ENCODE measurements around the gene FBRS.
"Not testable (repeated sequence)": the region's sequence is repeated elsewhere in the genome, so short reads cannot be mapped to it uniquely, and the experiment has no call there.

Gene FBRS

DNA sequence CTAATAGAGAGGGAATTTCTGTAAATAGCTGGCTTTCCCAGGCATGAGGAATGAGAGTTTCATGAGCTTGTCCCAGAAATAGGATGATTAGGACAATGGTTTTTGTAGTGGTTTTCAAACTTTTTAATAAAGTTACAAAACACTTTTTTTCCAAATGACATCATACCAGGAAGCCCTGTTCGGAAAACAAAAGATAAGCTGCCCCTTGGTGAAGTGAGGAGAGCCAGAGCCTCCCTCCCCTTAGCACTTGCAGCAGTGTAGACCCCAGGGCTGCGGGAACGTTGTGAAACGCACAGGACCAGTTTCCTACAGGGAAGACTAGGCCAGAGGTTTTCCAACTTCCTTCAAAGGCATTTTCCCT is 7.6 kb downstream of the FBRS start:
- no peak for DNase-seq

DNA sequence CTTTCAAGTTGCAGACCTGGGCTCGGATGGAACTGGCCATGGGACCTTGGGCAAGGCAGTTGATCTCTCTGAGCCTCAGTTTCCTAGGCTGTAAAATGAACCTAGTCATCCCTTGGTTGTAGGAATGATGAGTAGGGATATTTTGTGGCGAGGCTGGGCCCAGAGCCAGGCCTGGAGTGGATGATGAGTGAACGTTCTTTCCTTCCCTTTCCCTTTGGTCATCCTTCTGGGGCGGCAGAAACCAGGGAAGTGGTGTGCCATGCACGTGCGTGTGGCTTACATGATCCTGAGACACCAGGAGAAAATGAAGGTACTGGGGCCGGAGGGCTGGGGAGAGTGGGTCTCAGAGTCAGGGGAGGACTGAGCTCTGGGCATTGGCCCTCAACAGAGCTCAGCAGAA is 8.4 kb downstream of the FBRS start:
- DNase-seq: no peak

DNA sequence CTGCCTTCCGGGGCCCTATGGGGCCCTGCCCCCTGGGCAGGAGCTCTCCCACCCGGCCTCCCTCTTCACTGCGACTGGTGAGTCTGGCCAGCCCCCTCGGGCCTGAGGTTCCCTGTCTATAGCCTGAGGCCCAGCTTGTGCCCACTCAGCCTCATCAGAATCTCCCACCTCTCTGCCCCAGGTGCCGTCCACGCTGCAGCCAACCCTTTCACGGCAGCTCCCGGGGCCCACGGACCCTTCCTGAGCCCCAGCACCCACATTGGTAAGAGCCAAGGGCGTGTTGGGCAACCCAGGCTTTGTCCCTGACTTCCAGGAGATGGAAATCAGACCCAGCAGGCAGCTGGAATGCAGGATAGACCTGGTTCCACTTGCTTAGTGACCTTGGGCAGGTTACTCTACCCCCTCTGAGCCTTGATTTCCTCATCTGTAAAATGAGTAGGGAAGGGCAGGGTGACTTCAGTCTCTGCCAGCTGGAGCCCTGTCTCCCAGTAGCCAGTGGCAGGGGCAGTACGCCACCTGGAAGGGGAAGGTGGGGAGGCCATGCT is 9.2 kb downstream of the FBRS start:
- no peak for DNase-seq

DNA sequence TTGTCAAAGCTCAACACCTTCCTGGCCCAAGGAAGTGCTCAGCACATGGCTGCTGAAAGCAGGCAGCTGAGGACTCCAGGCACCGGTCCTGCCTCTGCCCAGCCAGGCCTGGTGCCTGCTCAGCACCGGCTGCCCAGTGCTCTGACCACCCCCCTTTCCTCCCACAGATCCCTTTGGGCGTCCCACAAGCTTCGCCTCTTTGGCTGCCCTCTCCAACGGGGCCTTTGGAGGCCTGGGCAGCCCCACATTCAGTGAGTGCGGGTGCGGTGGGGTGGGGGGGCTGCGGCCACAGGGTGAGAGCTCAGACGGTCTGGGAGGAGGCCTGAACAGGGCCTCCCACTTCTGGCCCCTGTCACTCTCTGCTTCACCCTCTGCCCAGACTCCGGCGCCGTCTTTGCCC is 10.2 kb downstream of the FBRS start:
- no peak for DNase-seq

DNA sequence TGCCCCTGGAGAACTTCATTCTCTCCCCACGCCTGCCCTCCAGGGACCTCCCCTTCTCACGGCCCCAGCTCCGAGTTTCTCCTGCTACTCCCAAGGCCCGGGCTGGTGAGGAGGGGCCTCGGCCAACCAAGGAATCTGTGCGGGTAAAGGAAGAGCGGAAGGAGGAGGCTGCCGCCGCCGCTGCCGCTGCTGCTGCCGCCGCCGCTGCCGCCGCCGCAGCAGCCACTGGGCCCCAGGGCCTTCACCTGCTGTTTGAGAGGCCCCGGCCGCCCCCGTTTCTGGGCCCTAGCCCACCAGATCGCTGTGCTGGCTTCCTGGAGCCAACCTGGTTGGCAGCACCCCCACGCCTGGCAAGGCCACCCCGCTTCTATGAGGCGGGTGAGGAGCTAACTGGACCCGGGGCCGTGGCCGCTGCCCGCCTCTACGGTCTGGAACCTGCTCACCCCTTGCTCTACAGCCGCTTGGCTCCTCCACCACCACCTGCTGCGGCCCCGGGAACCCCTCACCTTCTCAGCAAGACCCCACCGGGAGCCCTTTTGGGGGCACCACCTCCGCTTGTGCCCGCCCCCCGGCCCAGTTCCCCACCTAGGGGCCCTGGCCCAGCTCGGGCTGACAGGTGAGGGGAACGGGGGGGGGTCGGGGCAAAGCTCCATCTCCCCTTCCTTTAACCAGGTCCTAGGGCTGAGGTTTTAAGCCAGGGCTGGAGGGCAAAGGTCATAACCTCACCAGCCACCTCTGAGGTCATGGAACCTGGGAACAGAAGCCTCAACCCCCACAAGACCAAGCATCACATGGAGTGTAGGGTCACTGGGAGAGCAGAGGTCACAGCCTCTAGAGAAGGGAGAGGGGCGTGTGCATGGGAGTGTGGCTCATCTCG is 11.0 kb downstream of the FBRS start:
- DNase-seq: no peak

DNA sequence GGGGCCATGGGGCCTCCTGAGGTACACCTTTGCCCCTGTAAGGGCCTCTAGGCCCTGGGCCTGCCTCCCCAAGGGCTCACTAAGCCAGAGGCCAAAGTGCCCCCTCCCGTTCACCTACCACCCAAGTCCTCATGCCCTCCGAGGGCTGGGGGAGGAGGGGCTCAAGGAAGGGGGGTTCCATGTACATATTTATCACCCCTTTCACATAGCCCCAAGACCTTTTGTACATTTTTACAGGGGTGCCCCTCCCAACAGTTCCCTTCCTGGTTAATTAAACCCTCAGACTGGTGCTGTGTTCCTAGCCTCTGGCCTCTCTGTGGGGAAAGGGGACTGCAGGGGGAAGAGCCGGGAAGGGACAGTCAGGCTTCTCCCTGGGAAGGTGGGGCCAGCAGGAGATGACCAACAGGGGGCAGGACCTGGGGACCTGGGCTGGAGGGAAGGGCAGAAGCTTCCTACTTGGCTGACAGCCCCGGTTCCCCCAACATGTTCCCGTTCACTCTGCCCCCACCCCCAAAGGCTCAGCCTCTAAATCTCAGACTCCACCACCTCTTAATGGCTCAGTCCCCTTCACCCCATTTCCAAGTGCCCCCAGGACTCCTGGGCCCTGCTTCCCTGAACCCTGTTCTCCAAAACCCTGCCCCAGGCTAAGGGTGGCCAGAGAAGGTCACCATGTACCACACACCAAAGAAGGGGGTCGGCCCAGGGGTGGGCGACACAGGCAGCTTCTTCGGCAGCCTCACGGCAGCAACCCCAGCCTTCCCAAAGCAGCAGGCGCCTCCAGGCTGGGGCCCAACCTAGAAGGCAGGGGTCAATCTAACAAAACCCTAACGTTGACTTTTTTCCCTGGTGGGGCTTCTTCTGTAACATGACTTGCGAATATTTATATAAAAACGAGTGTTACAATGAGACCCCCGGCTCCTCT is 11.9 kb downstream of the FBRS start:
- DNase-seq: no peak

DNA sequence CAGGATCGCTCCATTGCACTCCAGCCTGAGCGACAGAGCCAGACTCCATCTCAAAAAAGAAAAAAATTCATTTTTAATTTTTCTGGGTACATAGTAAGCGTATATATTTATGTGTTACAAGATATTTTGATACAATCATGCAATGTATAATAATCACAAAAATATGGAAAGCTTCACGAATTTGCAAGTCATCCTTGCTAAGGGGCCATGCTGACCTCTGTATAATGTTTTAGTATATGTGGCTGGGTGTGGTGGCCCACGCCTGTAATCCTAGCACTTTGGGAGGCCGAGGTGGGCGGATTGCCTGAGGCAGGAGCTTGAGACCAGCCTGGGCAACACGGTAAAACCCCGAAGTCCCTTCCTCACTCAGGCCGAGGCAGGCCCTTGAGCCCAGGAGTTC is 16.9 kb downstream of the FBRS start:
- DNase-seq: no peak

DNA sequence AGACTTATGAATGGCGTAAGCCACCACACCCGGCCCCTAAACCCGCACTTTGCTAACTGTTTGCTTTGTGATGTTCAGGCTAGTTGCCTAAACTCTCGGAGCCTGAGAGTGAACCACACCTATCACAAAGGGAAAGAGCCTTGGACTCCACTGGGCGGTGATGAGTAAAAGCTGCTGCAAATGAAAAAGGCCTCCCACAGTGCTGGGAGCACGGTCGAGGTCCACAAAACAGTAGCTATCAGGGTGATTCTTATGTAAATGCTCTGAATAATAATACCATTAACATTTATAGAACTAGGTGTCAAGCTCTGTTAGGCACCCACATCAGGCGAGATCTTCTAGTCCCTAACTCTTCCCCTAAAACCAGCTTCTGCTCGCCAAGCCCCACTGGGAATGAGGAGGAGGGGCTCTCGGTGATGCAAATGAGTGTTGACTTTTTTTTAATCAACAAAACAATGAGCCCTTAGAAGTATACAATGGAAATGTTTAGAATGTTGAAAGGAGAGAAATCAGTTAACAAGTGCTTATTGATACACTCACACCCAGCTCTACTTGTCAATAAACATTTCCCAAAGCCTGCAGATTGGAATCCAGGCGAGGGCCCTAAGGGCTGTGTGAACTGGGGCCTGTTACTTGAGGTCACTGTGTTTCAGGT is 19.8 kb downstream of the FBRS start:
- no peak for DNase-seq

DNA sequence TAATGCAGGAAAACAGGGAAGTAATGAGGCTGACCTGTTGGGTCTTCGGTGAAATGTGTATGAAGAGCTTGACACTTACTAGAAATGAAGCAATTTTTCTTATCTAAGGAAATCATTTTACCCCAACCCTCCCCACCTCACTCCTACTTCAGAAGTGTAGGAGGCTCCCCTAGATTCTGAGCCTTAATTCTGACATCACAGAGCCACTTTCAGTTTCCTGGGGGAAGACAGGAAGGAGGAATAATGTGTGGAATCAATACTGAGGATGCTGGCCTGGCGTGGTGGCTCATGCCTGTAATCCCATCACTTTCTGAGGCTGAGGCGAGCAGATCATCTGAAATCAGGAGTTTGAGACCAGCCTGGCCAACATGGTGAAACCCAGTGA is 20.3 kb downstream of the FBRS start:
- no peak for DNase-seq

DNA sequence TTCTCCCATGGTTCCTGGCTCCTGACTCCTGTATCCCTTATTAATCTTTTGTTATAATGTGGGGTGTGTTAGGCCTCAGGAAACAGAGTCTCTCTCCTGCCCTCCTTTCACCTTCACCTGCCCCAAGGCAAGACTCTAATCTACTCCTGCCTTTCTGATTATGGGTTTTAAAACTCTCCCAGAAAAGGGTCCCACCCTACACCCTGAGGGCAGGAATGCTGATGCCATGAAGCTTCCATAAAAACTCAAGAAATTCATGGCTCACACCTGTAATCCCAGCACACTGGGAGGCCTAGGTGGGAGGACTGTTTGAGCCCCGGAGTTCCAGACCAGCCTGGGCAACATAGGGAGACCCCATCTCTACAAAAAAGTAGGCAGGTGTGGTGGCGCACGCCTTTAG is 22.1 kb downstream of the FBRS start:
- no peak for DNase-seq

DNA sequence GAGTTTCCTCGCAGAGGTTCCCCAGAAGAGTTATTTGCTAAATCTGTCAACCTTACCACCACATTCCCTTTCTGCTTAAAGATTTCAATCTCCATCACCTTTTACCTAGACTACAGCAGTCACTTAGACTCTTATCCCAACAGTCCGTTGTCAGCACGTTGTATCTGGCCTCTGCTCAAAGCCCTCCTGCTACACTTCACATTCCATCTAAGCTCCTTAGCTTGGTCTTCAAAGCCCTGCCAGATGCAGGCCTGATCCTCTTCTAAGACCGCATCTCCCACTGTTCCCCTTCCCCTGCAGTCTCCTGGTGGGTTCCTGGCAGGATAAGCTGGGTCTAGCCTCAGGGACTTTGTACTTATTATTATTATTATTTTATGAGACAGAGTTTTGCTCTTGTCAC is 30.5 kb downstream of the FBRS start:
- no peak for DNase-seq

DNA sequence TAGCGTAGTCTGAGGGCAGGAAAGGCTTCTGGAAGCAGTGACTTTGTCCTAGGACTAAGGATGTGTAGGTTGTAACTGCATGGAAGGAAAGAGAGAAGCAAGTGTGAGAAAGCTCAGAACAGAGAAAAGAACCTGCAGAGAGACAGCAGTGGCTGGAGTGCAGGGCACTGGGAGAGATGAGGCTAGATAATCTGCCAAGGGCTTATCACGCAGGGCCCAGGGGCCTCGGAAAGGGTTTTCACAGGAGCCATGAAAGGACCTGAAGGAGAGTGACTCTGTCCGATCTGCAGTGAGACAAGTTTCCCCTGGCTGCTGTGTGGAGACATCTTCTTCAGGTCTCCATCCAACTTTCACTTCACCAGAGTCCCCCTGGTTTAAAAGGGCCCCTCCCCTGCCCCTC is 33.7 kb downstream of the FBRS start:
- DNase-seq: no peak

DNA sequence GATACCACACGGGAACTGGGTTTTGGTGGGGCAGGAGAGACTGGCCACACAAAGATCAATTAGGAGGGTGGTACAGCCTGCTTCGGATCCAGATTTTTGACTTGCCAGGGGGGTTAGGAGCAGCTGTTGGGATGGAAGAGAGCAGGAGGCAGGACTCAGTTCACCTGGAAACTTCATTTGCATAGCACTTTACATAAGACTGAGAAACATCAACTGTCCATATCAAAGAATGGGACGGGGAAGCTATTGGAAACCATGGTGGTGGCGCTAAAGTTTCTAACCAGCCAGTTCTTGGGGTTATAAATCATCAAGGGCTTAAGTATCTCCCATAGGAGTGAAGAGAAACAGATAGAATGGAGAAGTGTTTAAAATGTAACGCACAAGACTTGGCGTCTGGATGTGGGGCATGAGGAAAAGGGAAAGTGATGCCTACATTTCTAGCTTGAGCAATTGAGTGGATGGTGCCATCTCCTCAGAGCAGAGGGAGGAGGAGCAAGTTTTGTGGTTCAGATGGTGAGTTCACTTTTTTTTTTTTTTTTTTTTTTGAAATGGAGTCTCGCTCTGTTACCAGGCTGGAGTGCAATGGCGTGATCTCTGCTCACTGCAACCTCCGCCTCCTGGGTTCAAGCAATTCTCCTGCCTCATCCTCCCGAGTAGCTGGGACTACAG is 34.3 kb downstream of the FBRS start:
- DNase-seq: no peak

DNA sequence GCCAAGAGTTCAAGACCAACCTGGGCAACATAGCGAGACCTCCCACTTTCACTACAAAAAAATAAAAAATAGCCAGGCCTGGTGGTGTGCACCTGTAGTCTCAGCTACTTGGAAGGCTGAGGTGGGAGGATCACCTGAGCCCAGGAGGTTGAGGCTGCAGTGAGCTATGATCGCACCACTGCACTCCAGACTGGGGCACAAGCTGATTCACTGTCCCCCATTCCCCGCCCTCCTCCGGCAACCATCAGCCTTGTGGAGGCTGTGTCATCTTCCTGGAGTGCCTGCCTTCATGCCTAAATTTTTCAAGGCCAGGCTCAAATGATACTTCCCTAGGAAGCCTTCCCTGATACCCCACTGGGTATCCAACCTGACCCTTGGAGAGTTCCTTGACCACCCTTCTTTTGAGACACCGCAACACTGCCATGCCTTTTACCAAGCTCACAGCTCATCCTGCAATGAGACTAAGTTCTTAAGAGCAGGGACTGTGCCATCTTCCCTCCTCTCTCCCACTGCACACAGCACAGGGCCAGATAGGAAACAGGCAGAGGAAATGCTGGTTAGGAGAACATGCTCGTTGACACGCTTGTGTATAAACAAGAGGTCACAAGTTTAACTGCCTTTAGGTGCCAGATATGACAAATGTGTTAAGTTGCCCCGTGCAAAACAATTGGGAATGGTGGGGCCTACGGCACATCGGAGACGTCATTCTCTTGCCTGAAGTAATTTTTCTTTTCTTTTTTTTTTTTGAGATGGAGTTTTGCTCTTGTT is 36.9 kb downstream of the FBRS start:
- no peak for DNase-seq

DNA sequence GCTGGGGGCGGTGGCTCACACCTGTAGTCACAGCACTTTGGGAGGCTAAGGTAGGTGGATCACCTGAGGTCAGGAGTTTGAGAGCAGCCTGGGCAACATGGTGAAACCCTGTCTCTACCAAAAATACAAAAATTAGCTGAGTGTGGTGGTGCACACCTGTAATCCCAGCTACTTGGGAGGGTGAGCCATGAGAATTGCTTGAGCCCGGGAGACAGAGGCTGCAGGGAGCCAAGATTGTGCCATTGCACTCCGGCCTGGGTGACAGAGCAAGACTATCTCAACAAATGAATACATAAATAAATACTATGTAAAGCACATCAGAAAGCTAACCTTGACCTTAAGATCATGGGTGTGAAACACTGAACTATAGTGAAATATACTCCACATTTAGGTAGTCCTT is 38.4 kb downstream of the FBRS start:
- DNase-seq: not testable (repeated sequence)

DNA sequence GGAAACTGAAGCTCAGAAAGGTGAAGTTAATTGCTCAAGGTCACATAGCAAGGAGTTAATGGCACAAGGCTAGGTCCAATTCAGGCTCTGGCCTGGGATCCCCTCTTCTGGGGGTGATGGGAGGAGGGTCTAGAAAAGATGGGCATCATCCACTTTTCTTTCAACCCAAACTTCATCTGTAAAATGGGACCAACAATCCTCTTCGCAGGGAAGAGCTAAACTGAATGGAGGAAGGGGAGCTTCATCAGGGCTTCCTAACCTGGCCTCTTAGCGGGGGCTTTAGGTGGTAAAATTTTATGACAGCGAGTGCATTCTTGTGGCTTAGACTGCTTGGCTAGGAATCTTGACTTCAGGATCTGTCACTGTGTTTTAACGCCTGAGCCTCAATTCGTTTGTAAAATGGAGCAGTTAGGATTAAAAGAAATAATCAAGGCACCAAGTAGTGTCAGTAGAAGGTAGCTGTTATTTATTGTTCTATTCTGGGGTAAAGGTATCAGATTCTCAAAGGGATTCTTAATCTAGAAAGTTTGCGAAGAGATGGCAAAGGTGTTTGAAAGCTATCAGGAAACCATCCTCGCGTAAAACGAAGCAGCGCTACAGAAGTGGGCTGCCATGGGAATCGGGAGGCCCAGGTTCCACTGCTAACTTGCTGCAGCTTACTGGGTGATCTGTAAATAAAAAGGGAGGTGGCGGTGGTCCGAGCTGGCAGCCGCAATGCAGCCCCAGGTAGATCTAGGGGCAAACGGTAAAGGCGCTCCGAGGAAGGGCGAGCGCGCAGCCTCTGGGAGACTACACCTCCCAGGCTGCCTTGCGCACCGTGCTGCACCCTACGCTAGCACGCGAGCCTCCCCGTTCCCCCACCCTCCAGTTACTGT is 39.3 kb downstream of the FBRS start:
- no peak for DNase-seq

DNA sequence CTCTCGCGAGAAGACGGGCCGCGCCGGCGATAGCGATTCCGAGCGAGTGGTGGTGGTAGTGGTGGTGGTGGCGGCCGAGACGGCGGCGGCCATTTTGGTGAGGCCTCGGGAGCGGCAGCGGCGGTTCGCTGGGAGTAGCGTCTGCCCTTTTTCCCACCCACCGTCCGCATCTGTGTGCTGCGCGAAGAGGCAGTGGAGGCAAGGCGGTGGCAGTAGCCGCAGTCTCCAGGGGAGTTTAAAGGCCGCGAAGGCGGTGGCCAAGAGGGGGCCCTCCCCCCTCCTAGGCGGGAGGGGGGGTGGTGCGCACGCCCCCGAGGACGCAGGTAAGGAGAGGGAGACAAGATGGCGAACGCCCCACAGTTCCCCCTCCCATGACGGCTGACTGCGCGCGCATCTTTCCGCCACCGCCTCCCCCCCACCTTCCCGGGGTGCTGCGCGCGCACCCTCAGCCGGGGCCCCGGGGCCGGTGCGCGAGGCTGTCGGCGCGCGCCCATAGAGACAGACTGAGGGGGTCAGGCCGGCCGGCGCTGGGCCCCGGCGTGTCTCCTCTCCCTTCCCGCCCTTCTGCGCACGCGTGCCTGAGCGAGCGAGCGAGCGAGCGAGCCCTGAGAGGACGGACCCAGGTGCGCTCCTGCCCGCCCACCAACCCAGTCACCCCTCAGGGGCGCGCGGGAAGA is 40.0 kb downstream of the FBRS start:
- DNase-seq: peak; percentile 99

DNA sequence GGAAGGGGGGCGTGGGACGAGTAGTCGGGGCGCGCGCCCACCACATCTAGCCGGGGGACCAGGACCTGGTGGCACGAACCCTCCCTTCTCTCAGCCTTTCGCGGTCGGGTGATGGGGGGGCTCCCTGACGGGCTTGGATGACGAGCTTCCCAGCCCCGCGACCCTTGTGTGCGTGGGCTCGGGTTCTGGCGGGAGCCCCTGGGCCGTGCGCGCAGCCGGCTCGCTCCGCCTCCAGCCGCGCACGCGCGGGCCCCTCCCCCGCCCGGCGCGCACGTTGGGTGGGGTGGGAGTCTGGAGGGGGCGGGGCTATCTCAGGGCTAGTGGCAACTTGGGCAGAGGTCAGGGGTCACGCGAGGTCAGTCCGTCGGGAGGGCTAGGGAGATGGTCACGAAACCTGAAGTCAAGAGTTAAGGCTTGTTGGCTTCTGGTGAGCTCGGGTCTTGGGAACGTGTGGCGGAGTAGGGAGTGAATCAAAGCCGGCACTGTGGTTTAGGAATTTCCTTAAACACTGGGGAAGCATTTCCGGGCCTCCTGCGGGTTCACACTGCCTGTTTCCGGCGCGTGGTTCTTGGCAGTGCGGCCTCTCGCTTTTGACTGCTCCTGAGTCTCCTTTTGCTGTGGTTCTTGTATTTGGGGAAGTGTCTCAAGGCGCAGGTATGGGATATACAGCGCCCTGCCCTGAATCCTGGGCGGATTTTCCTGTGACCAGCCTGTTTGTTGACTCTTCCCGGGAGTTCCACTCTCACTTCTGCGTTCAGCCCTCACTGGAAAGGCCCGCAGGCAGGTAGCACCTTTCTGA is 40.8 kb downstream of the FBRS start, which contains the start of gene SRCAP:
SRCAP (plus strand) TSS at position 356 of the 799 bp plus-strand sequence. CDS start 1,654 bp downstream, outside the sequence.
- DNase-seq: peak; percentile 93

DNA sequence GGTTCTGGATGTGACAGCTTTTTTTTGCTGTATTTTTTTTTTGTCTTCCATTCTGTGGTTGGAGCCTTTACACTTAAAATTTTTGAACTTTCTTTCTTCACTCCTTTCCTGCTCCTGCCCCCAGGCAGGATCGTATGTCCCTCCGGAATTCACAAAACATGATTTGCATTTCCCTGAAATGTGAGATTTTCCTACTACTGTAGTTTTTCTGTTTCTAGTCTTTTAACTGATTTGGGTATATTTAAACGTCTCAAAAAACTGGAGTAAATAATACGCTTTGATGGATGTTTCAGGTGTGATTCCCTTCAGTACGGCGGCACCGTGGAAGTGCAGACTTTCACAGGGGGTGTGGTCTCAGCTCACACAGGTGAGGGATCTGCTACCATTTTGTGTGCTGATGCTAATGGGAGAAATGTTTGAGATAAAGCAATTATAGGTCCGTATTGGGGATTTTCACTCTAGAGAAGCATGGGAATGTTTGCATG is 41.4 kb downstream of the FBRS start:
- no peak for DNase-seq
